Stomach (tissue), 9 donors: Measurements from ENCODE around the gene RDX. TPM values are rescaled to one million over a fixed set of nuclear protein-coding genes. Genes with fewer than 3 reads are reported as not detected.

Experiments
- DNase-seq, 2 donors: peaks; one replicate each; pipeline versions ENCODE4 v3.0.0 to v3.0.0-alpha.2; 2013 to 2019
- H3K27ac ChIP-seq, 5 donors: fragments of 200-600 bp in 4 of 5; sonication (generic) in 4 of 5; one replicate each; pipeline ENCODE4 v1.5.1; 2013 to 2019; ENCODE audit warnings: mild to moderate bottlenecking in 1 of 5, moderate library complexity in 1 of 5
- H3K27me3 ChIP-seq, 3 donors: fragments of 200-600 bp; sonication (generic); one replicate each; pipeline ENCODE4 v1.5.1; 2017 to 2019; ENCODE audit warnings: mixed run types in 1 of 3
- H3K36me3 ChIP-seq, 4 donors: fragments of 200-600 bp; sonication (generic); 1 replicate in 3 of 4; 2 replicates in 1 of 4; pipeline ENCODE4 v1.5.1; 2016 to 2019
- H3K4me1 ChIP-seq, 4 donors: fragments of 200-600 bp; sonication (generic); one replicate each; pipeline ENCODE4 v1.5.1; 2016 to 2019
- H3K4me3 ChIP-seq, 4 donors: fragments of 200-600 bp; sonication (generic) in 3 of 4; one replicate each; pipeline ENCODE4 v1.5.1; 2016 to 2019; ENCODE audit warnings: mild to moderate bottlenecking in 1 of 4
- H3K9me3 ChIP-seq, 4 donors: fragments of 200-600 bp; sonication (generic); one replicate each; pipeline ENCODE4 v1.5.1; 2016 to 2019
- EP300 ChIP-seq: sonication (generic); formaldehyde crosslinking; IDR thresholded peaks from one replicate; pipeline ENCODE4 v1.6.1; 2017; ENCODE audit warnings: antibody characterized with exemption
- POLR2A ChIP-seq, 4 donors: fragments of 450-650 bp; IDR thresholded peaks; one replicate each; pipeline ENCODE4 v1.6.1; 2016; ENCODE audit warnings: antibody characterized with exemption in 4 of 4, control low read depth in 2 of 4, mild to moderate bottlenecking in 1 of 4, moderate library complexity in 1 of 4
- POLR2AphosphoS5 ChIP-seq, 3 donors: sonication (generic); formaldehyde crosslinking; IDR thresholded peaks; one replicate each; pipeline ENCODE4 v1.6.1; 2016; ENCODE audit warnings: antibody characterized with exemption in 3 of 3
- WGBS, 5 donors: extraction: QIAGEN DNeasy Blood & Tissue Kit in 3 of 5; methylation state at CpG; one replicate each; pipeline versions ENCODE4 v1.1.5 to v1.1.7; 2013 to 2018; 5-methylcytosine and 5-hydroxymethylcytosine counted together
- intact Hi-C: fragments of 100-400 bp; cut with DNase I; formaldehyde crosslinking; loops from one replicate; pipeline ENCODE4 v1.15.1; 2023; ENCODE audit warnings: low total_unique reads
- polyA plus RNA-seq, 3 donors: library from polyadenylated mRNA; stranded (reverse); fragments of 200-250 nt; gene quantifications; one replicate each; pipeline ENCODE4 v1.2.3, GENCODE V29; 2013
- total RNA-seq, 5 donors: library from RNA; depleted of rRNA; stranded (reverse); fragments of >200 nt; gene quantifications; one replicate each; pipeline versions ENCODE4 v1.1.0 to v1.2.3, GENCODE V29; 2014 to 2016
- TF ChIP-seq, protein P1 (sequence below), 7 experiments: fragments of 450-650 bp in 4 of 7; fragments of 200-600 bp in 3 of 7; sonication (generic) in 3 of 7; IDR thresholded peaks; one replicate each; pipeline ENCODE4 v1.5.1; 2016 to 2019; ENCODE audit warnings: antibody characterized with exemption in 7 of 7, control low read depth in 2 of 7, mild to moderate bottlenecking in 1 of 7
- donor health status: healthy with polysubstance abuse.
- donor health status: Bipolar disorder and iron deficiency.
- donor health status: healthy.

Gene RDX
- total and polyA plus RNA-seq, 8 donors = 18.1 to 426 (median 55.4) TPM

DNA sequence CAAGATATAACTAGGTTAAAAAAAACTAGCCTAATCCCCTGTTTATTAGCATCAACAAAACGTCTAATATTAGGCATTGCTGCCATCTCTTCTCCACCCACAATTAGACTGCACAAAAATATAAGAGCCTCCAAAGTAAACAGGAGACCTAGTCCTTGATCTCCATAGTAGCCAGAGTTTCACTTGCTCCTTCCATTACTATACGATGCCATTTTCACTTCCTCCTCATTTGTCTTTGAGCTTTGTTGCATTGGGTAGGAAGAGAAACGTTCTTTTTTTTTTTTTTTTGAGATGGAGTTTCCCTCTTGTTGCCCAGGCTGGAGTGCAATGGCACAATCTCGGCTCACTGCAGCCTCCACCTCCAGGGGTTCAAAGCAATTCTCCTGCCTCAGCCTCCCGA, 42.3 kb upstream of the RDX start:
- 68 to 83% (median 79%) methylated on average over 4 to 5 of the region's 5 CpGs for WGBS, 5 donors
- Histone ChIP-seq H3K27ac (no peak overlapping the region), H3K4me3 (no peak overlapping the region), H3K9me3 (no peaks in the 10 kb centered on the region), H3K27me3 (no peaks in the 10 kb centered on the region), H3K4me1 (no peaks in the 10 kb centered on the region), H3K36me3 (no peaks in the 10 kb centered on the region)
- no peak for DNase-seq
- no peak for TF ChIP-seq POLR2A (IDR thresholded peaks at IDR 0.05)
- TF ChIP-seq, protein P1, sequence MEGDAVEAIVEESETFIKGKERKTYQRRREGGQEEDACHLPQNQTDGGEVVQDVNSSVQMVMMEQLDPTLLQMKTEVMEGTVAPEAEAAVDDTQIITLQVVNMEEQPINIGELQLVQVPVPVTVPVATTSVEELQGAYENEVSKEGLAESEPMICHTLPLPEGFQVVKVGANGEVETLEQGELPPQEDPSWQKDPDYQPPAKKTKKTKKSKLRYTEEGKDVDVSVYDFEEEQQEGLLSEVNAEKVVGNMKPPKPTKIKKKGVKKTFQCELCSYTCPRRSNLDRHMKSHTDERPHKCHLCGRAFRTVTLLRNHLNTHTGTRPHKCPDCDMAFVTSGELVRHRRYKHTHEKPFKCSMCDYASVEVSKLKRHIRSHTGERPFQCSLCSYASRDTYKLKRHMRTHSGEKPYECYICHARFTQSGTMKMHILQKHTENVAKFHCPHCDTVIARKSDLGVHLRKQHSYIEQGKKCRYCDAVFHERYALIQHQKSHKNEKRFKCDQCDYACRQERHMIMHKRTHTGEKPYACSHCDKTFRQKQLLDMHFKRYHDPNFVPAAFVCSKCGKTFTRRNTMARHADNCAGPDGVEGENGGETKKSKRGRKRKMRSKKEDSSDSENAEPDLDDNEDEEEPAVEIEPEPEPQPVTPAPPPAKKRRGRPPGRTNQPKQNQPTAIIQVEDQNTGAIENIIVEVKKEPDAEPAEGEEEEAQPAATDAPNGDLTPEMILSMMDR (IDR thresholded peaks at IDR 0.05) = no peak
- TF ChIP-seq POLR2AphosphoS5 (IDR thresholded peaks at IDR 0.05) = no peak
- no peak for TF ChIP-seq EP300
- intact Hi-C loops = no loop called here

DNA sequence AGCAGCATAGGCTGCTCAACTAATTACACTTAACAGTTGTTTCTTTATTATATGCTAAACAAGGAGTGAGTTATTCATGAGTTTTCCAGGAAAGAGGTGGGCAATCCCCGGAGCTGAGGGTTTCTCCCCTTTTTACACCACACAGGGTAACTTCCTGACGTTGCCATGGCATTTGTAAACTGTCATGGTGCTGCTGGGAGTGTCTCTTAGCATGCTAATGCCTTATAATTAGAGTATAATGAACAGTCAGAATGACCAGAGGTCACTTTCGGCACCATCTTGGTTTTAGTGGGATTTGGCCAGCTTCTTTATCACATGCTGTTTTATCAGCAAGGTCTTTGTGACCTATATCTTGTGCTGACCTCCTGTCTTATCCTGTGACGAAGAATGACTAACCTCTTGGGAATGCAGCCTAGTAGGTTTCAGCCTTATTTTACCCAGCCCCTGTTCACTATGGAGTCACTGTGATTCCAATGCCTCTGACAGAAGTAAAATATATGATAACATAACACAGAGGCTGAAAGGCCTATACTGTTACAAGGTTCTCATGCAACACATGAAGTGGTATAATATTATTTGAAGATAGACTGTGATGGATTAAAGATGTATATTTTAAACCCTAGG, 41.3 kb upstream of the RDX start:
- H3K27ac ChIP-seq = no peak overlapping the region
- no peaks in the 10 kb centered on the region for H3K27me3 ChIP-seq
- TF ChIP-seq EP300 (no peak), POLR2AphosphoS5 (IDR thresholded peaks at IDR 0.05) (peak in 1 of 3 donors; percentile 32), POLR2A (IDR thresholded peaks at IDR 0.05) (no peak)
- TF ChIP-seq, protein P1 (IDR thresholded peaks at IDR 0.05) = no peak
- H3K4me3 ChIP-seq = no peak overlapping the region
- 48 to 56% (median 53%) methylated on average over 4 of the region's 4 CpGs for WGBS, 5 donors
- H3K4me1 ChIP-seq = no peaks in the 10 kb centered on the region
- H3K36me3 ChIP-seq = no peaks in the 10 kb centered on the region
- H3K9me3 ChIP-seq = no peaks in the 10 kb centered on the region
- intact Hi-C loops = no loop called here
- peak in 1 of 2 donors; percentile 37 for DNase-seq

DNA sequence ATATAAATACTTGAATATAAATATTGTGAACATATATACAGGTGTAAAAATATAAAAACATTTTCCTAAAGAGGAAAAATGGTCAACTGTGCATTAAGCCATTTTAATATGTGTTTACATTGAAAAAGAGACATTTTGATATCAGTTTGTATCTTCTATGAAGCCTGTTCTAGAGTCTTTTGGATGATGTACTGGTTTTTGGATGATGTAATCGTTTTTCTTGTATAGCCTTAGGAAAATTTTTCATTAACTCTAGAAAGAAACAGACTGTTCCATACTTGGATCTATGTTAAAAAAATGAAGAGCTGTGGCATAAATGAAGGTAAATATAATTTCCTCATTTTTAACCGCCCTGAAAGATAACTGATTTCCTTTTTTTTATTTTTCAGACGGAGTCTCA, 39.6 kb upstream of the RDX start:
- Histone ChIP-seq H3K4me3 (no peak overlapping the region), H3K36me3 (no peaks in the 10 kb centered on the region), H3K27me3 (no peaks in the 10 kb centered on the region), H3K9me3 (no peaks in the 10 kb centered on the region), H3K27ac (no peak overlapping the region), H3K4me1 (no peaks in the 10 kb centered on the region)
- 81 to 91% (median 86%) methylated on average over 3 of the region's 3 CpGs for WGBS, 5 donors
- DNase-seq = no peak
- intact Hi-C loops = no loop called here
- TF ChIP-seq, protein P1 (IDR thresholded peaks at IDR 0.05) = no peak
- TF ChIP-seq EP300 = no peak
- TF ChIP-seq POLR2AphosphoS5 (IDR thresholded peaks at IDR 0.05) = no peak

DNA sequence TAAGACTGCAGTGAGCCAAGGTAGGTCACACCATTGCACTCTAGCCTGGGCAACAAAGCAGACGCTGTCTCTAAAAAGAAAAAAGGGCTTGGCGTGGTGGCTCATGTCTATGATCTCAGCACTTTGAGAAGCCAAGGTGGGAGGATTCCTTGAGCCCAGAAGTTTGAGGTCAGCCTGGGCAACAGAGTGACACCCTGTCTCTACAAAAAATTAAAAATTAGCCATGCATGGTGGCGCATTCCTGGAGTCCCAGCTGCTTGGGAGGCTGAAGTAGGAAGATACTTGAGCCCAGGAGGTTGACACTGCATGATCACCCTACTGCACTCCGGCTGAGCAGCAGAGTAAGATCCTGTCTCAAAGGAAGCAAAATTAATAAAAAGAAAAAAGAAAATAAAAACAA, 38.9 kb upstream of the RDX start:
- Histone ChIP-seq H3K27me3 (no peaks in the 10 kb centered on the region), H3K27ac (no peak overlapping the region), H3K4me3 (no peak overlapping the region), H3K36me3 (no peaks in the 10 kb centered on the region), H3K4me1 (no peaks in the 10 kb centered on the region), H3K9me3 (no peaks in the 10 kb centered on the region)
- TF ChIP-seq POLR2AphosphoS5 (IDR thresholded peaks at IDR 0.05) (no peak), EP300 (no peak), POLR2A (IDR thresholded peaks at IDR 0.05) (no peak)
- TF ChIP-seq, protein P1 (IDR thresholded peaks at IDR 0.05) = no peak
- DNase-seq = no peak
- 92 to 99% (median 96%) methylated on average over 4 of the region's 4 CpGs for WGBS, 5 donors
- intact Hi-C loops = no loop called here
